GM12872 (cell line): ENCODE data around the gene WDR43.

Experiments
- CTCF ChIP-seq: IDR thresholded peaks from 3 replicates; pipeline ENCODE4 v1.5.1; 2011; ENCODE audit warnings: low read depth, mild to moderate bottlenecking, low read length, moderate library complexity; ENCODE audit not compliant: insufficient read depth

Gene WDR43

GRCh38 chr2:28902584-28902983 lies 8.1 kb downstream of the WDR43 start:
- TF ChIP-seq CTCF = no peak

GRCh38 chr2:28904295-28904694 lies 9.8 kb downstream of the WDR43 start:
- TF ChIP-seq CTCF = no peak

GRCh38 chr2:28904802-28905457 lies 10.5 kb downstream of the WDR43 start:
- no peak for TF ChIP-seq CTCF

GRCh38 chr2:28905533-28905932 lies 11.1 kb downstream of the WDR43 start:
- TF ChIP-seq CTCF = no peak

- no peak for TF ChIP-seq CTCF
Observed at GRCh38 chr2:28906376-28906775, 11.9 kb downstream of the WDR43 start.

GRCh38 chr2:28906821-28907220 lies 12.4 kb downstream of the WDR43 start:
- no peak for TF ChIP-seq CTCF

GRCh38 chr2:28908172-28908571 lies 13.7 kb downstream of the WDR43 start:
- TF ChIP-seq CTCF = no peak
